DMS79 (cell line): ENCODE measurements around the gene GPR63.

Experiments used
- DNase-seq: peaks from one replicate; lab custom pipeline; 2025; lab: John Stamatoyannopoulos, UW

Gene GPR63

GRCh38 chr6:96837081-96837971 is at the start of gene GPR63:
GPR63 (minus strand) TSS chr6:96837477; CDS start chr6:96799731, 37,746 bp downstream.
- DNase-seq = peak; percentile 26

- DNase-seq = no peak
These were observed 49.2 kb upstream of the GPR63 start for GRCh38 chr6:96886519-96886918.

GRCh38 chr6:96885187-96885631 is 47.9 kb upstream of the GPR63 start:
- peak; percentile 13 for DNase-seq

- DNase-seq = no peak
These were observed 40.9 kb upstream of the GPR63 start for GRCh38 chr6:96878143-96878542.

- DNase-seq = no peak
These were observed 39.7 kb upstream of the GPR63 start for GRCh38 chr6:96876886-96877545.

- no peak for DNase-seq
These were observed 35.7 kb upstream of the GPR63 start for GRCh38 chr6:96872976-96873375.

GRCh38 chr6:96865055-96865405 is 27.8 kb upstream of the GPR63 start:
- DNase-seq = no peak

- no peak for DNase-seq
These were observed 27.2 kb upstream of the GPR63 start for GRCh38 chr6:96864216-96865054.

GRCh38 chr6:96862560-96862959 is 25.3 kb upstream of the GPR63 start:
- no peak for DNase-seq

- no peak for DNase-seq
These were observed 24.3 kb upstream of the GPR63 start for GRCh38 chr6:96861588-96861987.

- DNase-seq = no peak
These were observed 19.6 kb upstream of the GPR63 start for GRCh38 chr6:96856856-96857255.

- no peak for DNase-seq
These were observed 15.8 kb upstream of the GPR63 start for GRCh38 chr6:96853083-96853482.

GRCh38 chr6:96852605-96853004 is 15.3 kb upstream of the GPR63 start:
- DNase-seq = no peak

- DNase-seq = no peak
These were observed 14.6 kb upstream of the GPR63 start for GRCh38 chr6:96851858-96852257.

GRCh38 chr6:96849615-96850014 is 12.3 kb upstream of the GPR63 start:
- no peak for DNase-seq

- DNase-seq = no peak
These were observed 7.3 kb upstream of the GPR63 start for GRCh38 chr6:96844530-96844929.

GRCh38 chr6:96841345-96841744 is 4.1 kb upstream of the GPR63 start:
- no peak for DNase-seq

GRCh38 chr6:96836631-96837080 is 621 bp downstream of the GPR63 start:
- no peak for DNase-seq

GRCh38 chr6:96834070-96834469 is 3.2 kb downstream of the GPR63 start:
- no peak for DNase-seq

- DNase-seq = no peak
These were observed 4.5 kb downstream of the GPR63 start for GRCh38 chr6:96832780-96833179.

- no peak for DNase-seq
These were observed 10.4 kb downstream of the GPR63 start for GRCh38 chr6:96826865-96827264.

GRCh38 chr6:96823743-96824142 is 13.5 kb downstream of the GPR63 start:
- DNase-seq = no peak
